Stimulated activated CD4-positive, alpha-beta T cell treated with anti-CD3 and anti-CD28 coated beads, Interleukin-2, amount 100 ng/mL, for 48 hours (primary cell): ENCODE measurements around the gene PPP4R3A.
A peak's percentile ranks its signal among the peaks of the same experiment; 100 is the strongest.
"Not testable (repeated sequence)": the region's sequence is repeated elsewhere in the genome, so short reads cannot be mapped to it uniquely, and the experiment has no call there.

Experiments used
- DNase-seq, 2 donors: peaks; one replicate each; pipeline ENCODE4 v3.0.0-alpha.2; 2020

The PPP4R3A gene

DNA sequence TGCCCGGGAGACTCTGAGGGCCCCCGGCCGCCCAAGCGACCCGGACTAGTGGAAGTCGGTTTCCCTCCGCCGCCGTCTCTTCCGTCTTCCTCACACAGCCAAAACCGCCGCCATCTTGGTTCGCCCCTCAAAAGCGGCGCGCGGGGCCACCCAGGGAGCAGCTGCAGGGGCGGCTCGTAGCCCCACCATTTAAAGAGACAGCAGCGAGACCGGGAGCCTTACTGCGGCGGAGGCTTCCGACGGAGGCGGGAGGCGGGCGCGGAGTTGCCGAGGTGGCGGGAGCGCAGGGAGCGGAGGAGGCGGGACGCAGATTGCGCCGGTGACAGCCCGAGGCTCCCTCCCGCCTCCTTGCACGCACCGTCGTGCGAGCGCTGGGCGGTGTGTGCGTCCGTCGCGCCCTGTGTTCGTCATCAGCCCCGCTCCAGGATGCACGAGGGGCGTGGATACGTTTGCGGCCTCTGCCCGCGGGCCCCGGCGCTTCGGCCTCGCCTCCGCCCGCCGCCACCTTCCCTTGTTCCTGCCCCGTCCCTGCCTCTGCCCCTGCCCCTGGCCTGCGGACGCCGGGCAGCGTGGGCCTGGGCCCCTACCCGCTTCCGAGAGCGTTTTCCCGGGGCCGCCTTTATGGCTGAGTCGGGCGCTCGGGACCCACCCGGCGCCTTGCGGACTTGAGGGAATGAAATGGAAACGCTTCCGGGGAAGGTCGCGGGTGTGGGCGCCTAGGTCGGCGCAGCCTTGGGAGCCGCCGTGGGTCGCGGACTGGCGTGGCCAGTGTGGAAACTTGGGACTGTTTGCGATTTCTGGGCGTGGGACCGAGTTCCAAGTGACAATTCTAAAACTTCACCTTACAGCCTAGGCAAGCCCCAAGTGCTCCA is at the start of gene PPP4R3A:
Gene PPP4R3A, minus strand, starts transcription at position 140 of the 872 bp plus-strand sequence. CDS start 663 bp downstream, outside the sequence.
- DNase-seq = peak; percentile 86 to 87

- no peak for DNase-seq
Observed at GRCh38 chr14:91555531-91555930, 45.4 kb upstream of the PPP4R3A start.

- no peak for DNase-seq
Observed at GRCh38 chr14:91554535-91555332, 44.6 kb upstream of the PPP4R3A start.

DNA sequence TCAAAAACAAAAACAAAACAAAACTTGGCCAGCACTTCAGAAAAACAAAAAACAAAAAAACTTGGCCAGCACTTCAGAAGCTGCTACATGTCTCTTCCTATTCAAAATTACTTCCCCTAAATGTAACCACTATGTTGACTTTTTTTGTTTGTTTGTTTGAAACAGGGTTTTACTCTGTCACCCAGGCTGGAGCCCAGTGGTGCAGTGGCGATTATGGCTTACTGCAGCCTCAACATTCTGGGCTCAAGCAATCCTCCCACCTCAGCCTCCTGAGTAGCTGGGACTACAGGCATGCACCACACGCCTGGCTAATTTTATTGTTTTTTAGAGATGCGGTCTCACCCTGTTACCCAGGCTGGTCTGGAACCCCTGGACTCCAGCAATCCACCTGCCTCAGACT is 38.0 kb upstream of the PPP4R3A start:
- no peak for DNase-seq

DNA sequence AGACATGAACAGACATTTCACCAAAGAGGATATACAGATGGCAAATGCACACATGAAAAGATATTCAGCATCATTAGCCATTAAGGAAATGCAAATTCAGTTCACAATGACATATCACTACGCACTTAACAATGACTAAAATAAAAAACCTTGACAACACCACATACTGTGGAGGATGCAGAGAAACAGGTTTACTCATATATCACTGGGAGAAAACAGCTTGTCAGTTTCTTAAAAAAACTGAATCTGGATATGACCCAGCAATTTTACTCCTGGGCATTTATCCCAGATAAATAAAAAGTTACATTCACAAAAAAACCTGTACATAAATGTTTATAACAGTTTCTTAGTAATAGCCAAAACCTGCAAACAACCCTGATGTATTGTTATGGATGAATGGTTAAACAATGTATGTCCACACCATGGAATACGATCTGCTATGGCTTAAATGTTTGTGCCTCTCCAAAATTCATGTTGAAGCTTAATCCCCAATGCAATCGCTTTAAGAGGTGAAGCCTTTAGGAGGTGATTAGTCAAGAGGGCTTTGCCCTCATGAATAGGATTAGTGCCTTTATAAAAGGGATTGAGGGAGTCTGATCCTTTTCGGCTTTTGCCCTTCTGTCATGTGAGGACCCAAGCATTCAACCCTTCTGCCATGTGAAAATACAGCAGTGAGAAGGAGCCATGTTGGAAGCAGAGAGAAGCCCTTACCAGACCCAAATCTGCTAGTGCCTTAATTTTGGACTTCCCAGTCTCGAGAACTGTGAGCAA is 36.0 kb upstream of the PPP4R3A start:
- no peak for DNase-seq

GRCh38 chr14:91545204-91545603 is 35.1 kb upstream of the PPP4R3A start:
- DNase-seq = no peak

DNA sequence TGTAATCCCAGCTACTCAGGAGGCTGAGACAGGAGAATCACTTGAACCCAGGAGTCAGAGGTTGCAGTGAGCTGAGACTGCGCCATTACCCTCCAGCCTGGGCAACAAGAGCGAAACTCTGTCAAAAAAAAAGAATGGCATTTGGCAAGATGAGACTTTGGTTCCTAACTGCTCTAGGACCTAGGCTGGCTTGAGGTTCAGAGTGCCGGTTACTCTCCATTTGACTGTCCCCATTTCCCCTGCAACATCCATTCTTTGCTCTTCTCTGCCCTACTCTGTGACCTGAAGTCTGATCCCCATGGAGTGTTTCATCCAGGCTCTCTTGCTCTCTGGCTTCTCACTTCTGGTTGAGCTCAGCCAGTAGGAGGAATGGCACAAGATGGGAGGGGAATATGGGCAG is 26.2 kb upstream of the PPP4R3A start:
- no peak for DNase-seq

DNA sequence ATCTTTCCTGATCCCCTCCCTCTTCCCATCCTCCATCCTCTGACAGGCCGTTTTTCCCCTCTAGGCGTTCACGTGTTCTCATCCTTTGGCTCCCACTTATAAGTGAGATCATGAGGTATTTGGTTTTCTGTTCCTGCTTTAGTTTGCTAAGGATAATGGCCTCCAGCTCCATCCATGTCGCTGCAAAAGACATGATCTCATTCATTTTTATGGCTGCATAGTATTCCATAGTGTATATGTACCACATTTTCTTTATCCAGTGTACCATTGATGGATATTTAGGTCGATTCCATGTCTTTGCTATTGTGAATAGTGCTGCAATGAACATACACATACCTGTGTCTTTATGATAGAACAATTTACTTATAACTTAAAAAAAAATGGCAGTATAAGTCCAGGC is 23.9 kb upstream of the PPP4R3A start:
- DNase-seq = not testable (repeated sequence)

GRCh38 chr14:91533623-91534022 is 23.5 kb upstream of the PPP4R3A start:
- no peak for DNase-seq

DNA sequence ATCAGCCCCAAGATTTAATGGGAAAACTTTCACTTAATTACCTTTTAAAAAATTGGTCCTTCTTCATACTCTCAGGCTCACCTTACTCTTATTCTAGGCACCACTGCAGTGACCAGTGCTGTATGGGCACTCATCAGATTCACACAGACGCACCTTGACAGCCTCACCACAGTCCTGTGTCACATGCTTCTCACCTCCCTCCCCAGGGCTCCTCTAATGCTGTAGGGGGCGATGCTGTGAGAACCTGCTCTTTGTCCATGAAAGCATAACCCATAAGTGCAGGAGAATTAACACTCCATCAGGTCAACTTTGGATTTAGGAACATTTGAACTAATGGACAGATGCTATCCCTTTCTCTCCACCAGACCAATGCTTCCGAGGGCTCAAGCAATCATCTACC is 13.9 kb upstream of the PPP4R3A start:
- no peak for DNase-seq

DNA sequence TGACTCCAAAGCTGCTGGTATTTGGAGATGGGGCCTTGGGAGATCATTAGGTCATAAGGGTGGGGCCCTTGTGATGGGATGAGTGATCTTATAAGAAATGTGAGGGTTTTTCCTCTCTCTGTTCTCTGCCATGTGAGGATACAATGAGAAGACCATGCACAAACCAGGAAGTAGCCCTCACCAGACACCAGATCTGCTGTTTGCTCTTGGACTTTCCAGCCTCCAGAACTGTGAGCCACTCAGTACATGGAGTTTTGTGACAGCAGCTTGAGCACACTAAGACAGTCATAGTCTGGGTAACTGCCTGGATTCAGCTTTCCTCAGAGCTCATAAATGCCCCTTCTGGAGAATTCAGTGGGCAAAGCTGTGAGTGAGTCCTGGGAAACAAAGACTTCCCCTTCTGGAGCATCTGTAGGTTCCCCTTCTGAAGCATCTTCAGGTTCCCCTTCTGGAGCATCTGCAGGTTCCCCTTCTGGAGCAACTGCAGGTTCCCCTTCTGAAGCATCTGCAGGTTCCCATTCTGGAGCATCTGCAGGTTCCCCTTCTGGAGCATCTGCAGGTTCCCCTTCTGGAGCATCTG is 11.0 kb upstream of the PPP4R3A start:
- DNase-seq = no peak

DNA sequence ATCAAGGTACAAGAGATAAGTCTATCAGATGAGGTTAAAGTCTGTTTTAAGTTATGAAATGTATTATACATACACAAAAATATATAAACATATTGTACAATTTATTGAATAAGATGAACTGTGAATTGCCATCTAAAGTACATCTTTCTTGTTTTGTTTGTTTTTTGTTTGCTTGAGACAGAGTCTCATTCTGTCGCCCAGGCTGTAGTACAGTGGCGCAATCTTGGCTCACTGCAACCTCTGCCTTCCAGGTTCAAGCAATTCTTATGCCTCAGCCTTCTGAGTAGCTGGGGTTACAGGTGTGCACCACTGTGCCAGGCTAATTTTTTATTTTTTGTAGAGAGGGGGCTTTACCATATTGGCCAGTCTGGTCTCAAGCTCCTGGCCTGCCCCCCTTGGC is 10.0 kb upstream of the PPP4R3A start:
- DNase-seq = no peak

DNA sequence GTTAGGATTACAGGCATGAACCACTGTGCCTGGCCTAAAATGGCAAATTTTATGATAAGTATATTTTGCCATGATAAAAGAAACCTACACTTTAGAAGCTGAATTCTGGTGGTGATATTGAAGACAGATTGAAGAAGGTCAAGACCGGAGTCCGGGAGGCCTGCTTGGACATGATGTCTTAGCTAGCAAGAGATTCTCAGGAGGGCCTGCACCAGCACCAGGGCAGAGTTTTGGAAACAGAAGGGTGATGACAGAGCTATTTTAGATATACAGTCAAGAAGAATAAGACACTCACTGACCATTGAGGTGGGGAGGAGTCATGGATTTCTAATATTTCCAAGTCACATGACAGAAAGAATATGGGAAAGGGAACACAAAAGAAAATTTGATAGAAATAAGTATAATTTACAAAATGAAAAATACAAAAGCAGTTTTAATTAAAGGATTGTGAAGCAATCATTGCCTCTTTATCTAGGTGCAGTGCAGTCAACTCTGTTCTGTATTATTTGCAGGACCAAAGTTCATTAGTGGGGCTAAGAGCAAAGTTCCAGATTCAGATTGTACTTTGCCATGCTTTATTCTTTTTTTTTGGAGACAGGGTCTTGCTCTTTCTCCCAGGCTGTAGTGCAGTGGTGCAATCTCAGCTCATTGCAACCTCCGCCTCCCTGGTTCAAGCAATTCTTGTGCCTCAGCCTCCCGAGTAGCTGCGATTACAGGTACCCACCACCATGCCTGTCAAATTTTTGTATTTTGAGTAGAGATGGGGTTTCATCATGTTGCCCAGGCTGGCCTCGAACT is 9.3 kb upstream of the PPP4R3A start:
- DNase-seq = no peak

GRCh38 chr14:91516663-91517388 is 6.7 kb upstream of the PPP4R3A start:
- DNase-seq = no peak

- no peak for DNase-seq
Observed at GRCh38 chr14:91515979-91516378, 5.9 kb upstream of the PPP4R3A start.

- DNase-seq = no peak
Observed at GRCh38 chr14:91511043-91511383, 903 bp upstream of the PPP4R3A start.

DNA sequence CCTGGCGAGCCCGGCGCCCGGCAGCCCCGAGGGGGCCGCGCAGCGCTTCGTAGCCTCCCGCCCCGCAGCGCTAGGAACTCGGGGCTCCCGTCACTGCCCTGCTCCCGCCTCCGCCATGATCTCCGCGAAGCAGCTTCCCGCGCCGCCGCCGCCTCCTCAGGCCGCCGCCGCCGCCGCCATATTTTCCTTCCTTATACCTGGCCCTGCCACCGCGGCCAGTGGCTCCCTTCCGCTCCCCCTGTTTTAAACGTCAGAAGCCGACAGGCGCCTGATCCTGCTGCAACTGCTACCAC is 286 bp downstream of the PPP4R3A start:
- no peak for DNase-seq

DNA sequence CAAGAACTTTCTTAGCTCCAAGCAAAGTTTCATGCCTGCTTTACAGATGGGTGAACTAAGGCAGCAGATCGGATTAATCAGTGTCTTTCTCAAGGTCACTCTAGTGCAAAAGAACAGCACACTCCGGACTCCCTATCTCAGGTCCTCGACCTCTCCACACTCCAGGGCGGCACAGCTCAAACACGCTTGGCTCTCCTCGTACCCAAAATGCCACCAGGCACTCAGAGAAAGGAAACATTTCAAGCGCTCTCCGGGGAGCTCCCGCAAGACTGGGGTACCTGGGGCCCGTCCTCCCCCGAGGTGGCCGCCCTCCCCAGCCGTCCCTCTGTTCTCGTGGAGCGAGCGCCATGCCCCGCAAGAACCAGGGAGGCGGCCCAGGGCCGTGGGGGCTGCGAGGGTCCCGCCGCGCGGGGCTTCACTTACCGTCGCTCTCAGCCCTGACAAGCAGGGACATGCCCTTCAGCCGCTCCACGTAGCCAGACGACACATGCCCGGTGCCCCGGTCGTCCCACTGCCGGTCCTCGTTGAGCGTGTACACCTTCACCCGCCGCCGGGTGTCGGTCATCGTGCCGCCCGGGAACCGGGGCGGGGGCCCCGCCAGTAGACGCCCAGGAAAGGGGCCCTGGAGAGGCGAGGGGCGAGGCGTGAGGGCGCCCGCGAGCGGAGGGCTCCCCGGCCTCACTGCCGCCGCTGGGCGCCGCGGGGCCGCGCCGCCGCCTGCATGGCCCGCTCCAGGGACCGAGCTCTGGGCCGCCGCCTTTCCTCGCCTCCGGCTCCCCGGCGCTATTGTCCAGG is 830 bp downstream of the PPP4R3A start:
- DNase-seq = peak; percentile 12 to 37

DNA sequence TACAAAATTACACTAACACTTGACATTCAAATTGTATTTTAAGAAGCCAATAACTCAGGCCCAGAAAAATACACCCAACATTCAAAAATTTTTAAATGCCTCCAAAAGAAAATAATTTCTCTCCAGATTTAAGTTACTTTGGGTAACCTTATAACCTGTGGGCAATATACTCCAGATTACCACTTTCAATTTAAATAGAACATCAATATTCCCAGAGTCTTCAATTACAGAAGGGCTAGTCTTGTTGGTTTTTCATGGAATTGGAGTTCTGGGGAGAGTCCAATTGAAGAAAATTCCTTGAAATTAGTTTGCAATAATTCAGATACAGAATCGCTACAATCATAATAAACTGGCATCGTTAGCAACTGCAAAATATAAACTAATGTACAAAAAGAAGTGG is 2.0 kb downstream of the PPP4R3A start:
- no peak for DNase-seq

- no peak for DNase-seq
Observed at GRCh38 chr14:91506226-91506625, 3.9 kb downstream of the PPP4R3A start.

GRCh38 chr14:91503000-91503504 is 7.1 kb downstream of the PPP4R3A start:
- DNase-seq = no peak
